ENCODE data around the gene CD101. TPM values are rescaled to one million over a fixed set of nuclear protein-coding genes. Genes with fewer than 3 reads are reported as not detected.

The CD101 gene
- total and polyA plus RNA-seq, 2 experiments from 2014 or later: 0.13 TPM; not detected in 1

DNA sequence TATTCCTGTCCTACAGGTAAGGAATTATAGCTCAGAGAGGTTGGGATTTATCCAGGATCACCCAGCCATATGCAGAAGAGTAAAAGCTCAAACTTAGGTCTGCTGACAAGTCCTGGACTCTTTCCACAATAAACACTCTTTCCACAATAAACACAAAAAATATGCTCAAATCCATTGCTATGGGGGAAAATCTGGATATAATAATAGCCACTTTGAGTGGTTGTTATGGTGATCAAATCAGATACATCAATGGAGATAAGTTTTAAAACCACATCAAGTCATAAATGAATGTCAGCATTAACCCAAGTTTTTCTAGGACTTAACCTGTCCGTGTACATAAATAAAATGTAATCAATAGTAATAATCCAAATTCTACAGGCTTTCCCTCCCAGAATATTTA, 36.2 kb downstream of the CD101 start:
- Histone ChIP-seq H3K27ac (no peak overlapping the region), H3K27me3 (no peaks in the 10 kb centered on the region), H3K4me2 (no peak overlapping the region), H3K36me3 (replicated peaks; ENCODE audit: insufficient read depth, low read depth) (no peaks in the 10 kb centered on the region), H3K79me2 (no peaks in the 10 kb centered on the region), H3K4me1 (ENCODE audit: insufficient read depth) (peaks cover 4% of the 10 kb centered on the region), H3K9me2 (replicated peaks; ENCODE audit: insufficient read depth) (no peaks in the 10 kb centered on the region), H3K9me3 (ENCODE audit: low read depth) (no peaks in the 10 kb centered on the region), H2AFZ (no peak overlapping the region), H4K20me1 (ENCODE audit: insufficient read depth, poor library complexity, severe bottlenecking) (no peaks in the 10 kb centered on the region), H3K4me3 (no peak overlapping the region)
- no peak for DNase-seq (ENCODE audit: low spot score)
- 68% methylated on average over 1 of the region's 1 CpG for WGBS (ENCODE audit: low lambda C conversion rate, missing lambda C conversion rate)
- TF ChIP-seq, protein P1, sequence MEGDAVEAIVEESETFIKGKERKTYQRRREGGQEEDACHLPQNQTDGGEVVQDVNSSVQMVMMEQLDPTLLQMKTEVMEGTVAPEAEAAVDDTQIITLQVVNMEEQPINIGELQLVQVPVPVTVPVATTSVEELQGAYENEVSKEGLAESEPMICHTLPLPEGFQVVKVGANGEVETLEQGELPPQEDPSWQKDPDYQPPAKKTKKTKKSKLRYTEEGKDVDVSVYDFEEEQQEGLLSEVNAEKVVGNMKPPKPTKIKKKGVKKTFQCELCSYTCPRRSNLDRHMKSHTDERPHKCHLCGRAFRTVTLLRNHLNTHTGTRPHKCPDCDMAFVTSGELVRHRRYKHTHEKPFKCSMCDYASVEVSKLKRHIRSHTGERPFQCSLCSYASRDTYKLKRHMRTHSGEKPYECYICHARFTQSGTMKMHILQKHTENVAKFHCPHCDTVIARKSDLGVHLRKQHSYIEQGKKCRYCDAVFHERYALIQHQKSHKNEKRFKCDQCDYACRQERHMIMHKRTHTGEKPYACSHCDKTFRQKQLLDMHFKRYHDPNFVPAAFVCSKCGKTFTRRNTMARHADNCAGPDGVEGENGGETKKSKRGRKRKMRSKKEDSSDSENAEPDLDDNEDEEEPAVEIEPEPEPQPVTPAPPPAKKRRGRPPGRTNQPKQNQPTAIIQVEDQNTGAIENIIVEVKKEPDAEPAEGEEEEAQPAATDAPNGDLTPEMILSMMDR (IDR thresholded peaks at IDR 0.05; ENCODE audit: poor library complexity): no peak
- no peak for TF ChIP-seq EZH2phosphoT487 (IDR thresholded peaks at IDR 0.05; ENCODE audit: low read depth, severe bottlenecking, unreplicated experiment)
- no peak for TF ChIP-seq EZH2 (IDR thresholded peaks at IDR 0.05; ENCODE audit: borderline replicate concordance)

DNA sequence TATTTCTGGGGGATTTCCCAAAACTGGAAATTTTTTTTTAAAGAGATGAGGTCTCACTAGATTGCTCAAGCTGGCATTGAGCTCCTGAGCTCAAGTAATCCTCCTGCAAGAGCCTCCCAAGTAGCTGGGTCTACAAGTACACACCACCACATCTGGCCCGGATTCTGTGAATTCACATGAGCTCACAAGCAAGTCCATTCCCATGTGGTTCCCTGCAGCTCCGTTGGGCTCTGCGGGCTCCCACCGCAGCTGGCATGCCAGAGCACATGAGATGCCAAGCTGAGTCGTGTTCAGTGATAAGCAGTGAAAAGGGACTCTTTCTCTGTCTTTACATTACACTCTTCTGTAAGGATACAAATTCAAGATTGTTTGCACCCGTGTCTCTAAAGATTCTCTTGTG, 36.7 kb downstream of the CD101 start:
- no peak overlapping the region for H2AFZ ChIP-seq
- WGBS (ENCODE audit: low lambda C conversion rate, missing lambda C conversion rate): 94% methylated on average over 6 of the region's 6 CpGs
- no peaks in the 10 kb centered on the region for H3K9me3 ChIP-seq (ENCODE audit: low read depth)
- no peak overlapping the region for H3K4me2 ChIP-seq
- no peak overlapping the region for H3K27ac ChIP-seq
- no peaks in the 10 kb centered on the region for H3K36me3 ChIP-seq (replicated peaks; ENCODE audit: insufficient read depth, low read depth)
- TF ChIP-seq EZH2 (IDR thresholded peaks at IDR 0.05; ENCODE audit: borderline replicate concordance) (no peak), EZH2phosphoT487 (IDR thresholded peaks at IDR 0.05; ENCODE audit: low read depth, severe bottlenecking, unreplicated experiment) (no peak)
- TF ChIP-seq, protein P1 (IDR thresholded peaks at IDR 0.05; ENCODE audit: poor library complexity): no peak
- no peaks in the 10 kb centered on the region for H3K27me3 ChIP-seq
- no peaks in the 10 kb centered on the region for H3K79me2 ChIP-seq
- no peak overlapping the region for H3K4me3 ChIP-seq
- peaks cover 4% of the 10 kb centered on the region for H3K4me1 ChIP-seq (ENCODE audit: insufficient read depth)
- no peaks in the 10 kb centered on the region for H4K20me1 ChIP-seq (ENCODE audit: insufficient read depth, poor library complexity, severe bottlenecking)
- no peak for DNase-seq (ENCODE audit: low spot score)
- H3K9me2 ChIP-seq (replicated peaks; ENCODE audit: insufficient read depth): no peaks in the 10 kb centered on the region

DNA sequence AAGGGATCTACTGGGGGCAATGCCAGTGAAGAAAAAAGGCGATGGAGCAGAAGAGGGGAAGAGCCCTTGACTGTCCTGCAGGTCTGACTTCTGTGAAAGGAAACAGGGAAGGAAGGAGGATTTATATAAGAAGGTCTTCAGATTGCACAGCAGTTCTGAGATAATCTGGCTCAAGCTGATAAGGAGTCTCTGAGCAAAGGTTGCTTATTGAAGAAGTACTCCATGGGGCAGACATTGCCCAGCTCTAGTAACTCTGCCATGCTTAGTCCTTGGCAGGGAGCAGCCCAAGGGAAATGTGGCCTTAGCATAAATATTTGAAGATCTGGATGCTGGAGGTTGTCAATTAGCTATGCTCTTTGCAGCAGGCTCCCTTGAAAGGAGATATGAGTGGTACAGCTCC, 42.7 kb downstream of the CD101 start:
- H4K20me1 ChIP-seq (ENCODE audit: insufficient read depth, poor library complexity, severe bottlenecking): no peaks in the 10 kb centered on the region
- no peak overlapping the region for H3K4me2 ChIP-seq
- no peaks in the 10 kb centered on the region for H3K79me2 ChIP-seq
- no peak overlapping the region for H3K27ac ChIP-seq
- no peak for DNase-seq (ENCODE audit: low spot score)
- H3K9me3 ChIP-seq (ENCODE audit: low read depth): no peaks in the 10 kb centered on the region
- no peaks in the 10 kb centered on the region for H3K27me3 ChIP-seq
- H2AFZ ChIP-seq: no peak overlapping the region
- TF ChIP-seq EZH2phosphoT487 (IDR thresholded peaks at IDR 0.05; ENCODE audit: low read depth, severe bottlenecking, unreplicated experiment) (no peak), EZH2 (IDR thresholded peaks at IDR 0.05; ENCODE audit: borderline replicate concordance) (no peak)
- TF ChIP-seq, protein P1 (IDR thresholded peaks at IDR 0.05; ENCODE audit: poor library complexity): no peak
- no peak overlapping the region for H3K4me3 ChIP-seq
- H3K4me1 ChIP-seq (ENCODE audit: insufficient read depth): no peaks in the 10 kb centered on the region
- WGBS (ENCODE audit: low lambda C conversion rate, missing lambda C conversion rate): 81% methylated on average over 1 of the region's 1 CpG
- H3K9me2 ChIP-seq (replicated peaks; ENCODE audit: insufficient read depth): no peaks in the 10 kb centered on the region
- no peaks in the 10 kb centered on the region for H3K36me3 ChIP-seq (replicated peaks; ENCODE audit: insufficient read depth, low read depth)

DNA sequence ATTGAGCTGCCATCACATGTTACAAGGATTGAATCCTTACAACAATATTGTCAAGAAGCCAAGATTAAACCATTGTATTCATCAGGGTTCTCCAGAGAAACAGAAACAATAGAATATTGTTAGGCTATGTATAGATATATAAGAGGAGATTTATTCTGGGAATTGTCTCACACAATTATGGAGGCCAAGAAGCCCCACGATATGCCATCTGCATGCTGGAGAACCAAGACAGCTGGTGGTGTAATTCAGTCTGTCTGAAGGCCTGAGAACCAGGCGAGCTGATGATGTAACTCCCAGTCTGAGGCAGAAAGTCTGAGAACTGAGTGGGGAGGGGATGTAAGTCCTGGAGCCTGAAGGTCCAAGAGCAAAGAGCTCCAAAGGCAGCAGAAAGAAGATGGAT, 44.1 kb downstream of the CD101 start:
- Histone ChIP-seq H3K4me3 (no peak overlapping the region), H4K20me1 (ENCODE audit: insufficient read depth, poor library complexity, severe bottlenecking) (no peaks in the 10 kb centered on the region), H3K9me2 (replicated peaks; ENCODE audit: insufficient read depth) (no peaks in the 10 kb centered on the region), H3K4me2 (no peak overlapping the region), H3K27me3 (no peaks in the 10 kb centered on the region), H3K4me1 (ENCODE audit: insufficient read depth) (no peaks in the 10 kb centered on the region), H2AFZ (no peak overlapping the region), H3K36me3 (replicated peaks; ENCODE audit: insufficient read depth, low read depth) (no peaks in the 10 kb centered on the region), H3K9me3 (ENCODE audit: low read depth) (no peaks in the 10 kb centered on the region), H3K79me2 (no peaks in the 10 kb centered on the region), H3K27ac (no peak overlapping the region)
- DNase-seq (ENCODE audit: low spot score): no peak
- TF ChIP-seq EZH2 (IDR thresholded peaks at IDR 0.05; ENCODE audit: borderline replicate concordance) (no peak), EZH2phosphoT487 (IDR thresholded peaks at IDR 0.05; ENCODE audit: low read depth, severe bottlenecking, unreplicated experiment) (no peak)
- TF ChIP-seq, protein P1 (IDR thresholded peaks at IDR 0.05; ENCODE audit: poor library complexity): no peak
- WGBS (ENCODE audit: low lambda C conversion rate, missing lambda C conversion rate): 66% methylated on average over 2 of the region's 2 CpGs
